HEK293 (cell line): ENCODE measurements around the gene SLC6A13.

Experiments
- ATF2 ChIP-seq: fragments of 450-650 bp; formaldehyde crosslinking; IDR thresholded peaks from 2 replicates; pipeline ENCODE4 v1.5.1; 2016; ENCODE audit warnings: missing biosample characterization, missing genetic modification characterization, low read depth
- CTCF ChIP-seq: fragments of 450-650 bp; formaldehyde crosslinking; IDR thresholded peaks from 2 replicates; pipeline ENCODE4 v1.5.1; 2016; ENCODE audit warnings: missing biosample characterization, missing genetic modification characterization
- GLI4 ChIP-seq: fragments of 450-650 bp; formaldehyde crosslinking; IDR thresholded peaks from 2 replicates; pipeline ENCODE4 v1.5.1; 2016; ENCODE audit warnings: missing biosample characterization, missing genetic modification characterization
- KLF9 ChIP-seq: fragments of 450-650 bp; formaldehyde crosslinking; IDR thresholded peaks from 2 replicates; pipeline ENCODE4 v1.5.1; 2016; ENCODE audit warnings: missing biosample characterization, missing genetic modification characterization, low read depth
- REST ChIP-seq: fragments of 450-650 bp; formaldehyde crosslinking; IDR thresholded peaks from 2 replicates; pipeline ENCODE4 v1.5.1; 2016; ENCODE audit warnings: missing biosample characterization, missing genetic modification characterization
- SALL2 ChIP-seq: fragments of 450-650 bp; formaldehyde crosslinking; IDR thresholded peaks from 2 replicates; pipeline ENCODE4 v1.5.0; 2017; ENCODE audit warnings: missing biosample characterization, mild to moderate bottlenecking, missing genetic modification characterization, borderline replicate concordance
- ZBTB26 ChIP-seq: fragments of 450-650 bp; formaldehyde crosslinking; optimal IDR thresholded peaks from 2 replicates; pipeline ENCODE3; 2016; ENCODE audit warnings: missing biosample characterization, mild to moderate bottlenecking, missing genetic modification characterization
- ZNF184 ChIP-seq: fragments of 450-650 bp; IDR thresholded peaks from 2 replicates; pipeline ENCODE4 v1.5.1; 2018; ENCODE audit warnings: missing biosample characterization, mild to moderate bottlenecking, missing genetic modification characterization
- ZNF514 ChIP-seq: fragments of 450-650 bp; formaldehyde crosslinking; IDR thresholded peaks from 2 replicates; pipeline ENCODE4 v1.5.1; 2016; ENCODE audit warnings: missing biosample characterization, missing genetic modification characterization
- ZNF530 ChIP-seq: fragments of 450-650 bp; formaldehyde crosslinking; IDR thresholded peaks from 2 replicates; pipeline ENCODE4 v1.5.1; 2016; ENCODE audit warnings: low read depth, missing biosample characterization, missing genetic modification characterization
- ZNF561 ChIP-seq: fragments of 450-650 bp; IDR thresholded peaks from 2 replicates; pipeline ENCODE4 v1.5.1; 2018; ENCODE audit warnings: missing biosample characterization, missing genetic modification characterization, borderline replicate concordance
- ZNF837 ChIP-seq: fragments of 450-650 bp; formaldehyde crosslinking; IDR thresholded peaks from 2 replicates; pipeline ENCODE4 v1.5.1; 2016; ENCODE audit warnings: missing biosample characterization, missing genetic modification characterization

- no peak for TF ChIP-seq ZNF514
- TF ChIP-seq ZNF837 (tag by site-specific recombination): no peak
- TF ChIP-seq ZBTB26 (tag by site-specific recombination): no peak
- no peak for TF ChIP-seq CTCF (tag by site-specific recombination)
- TF ChIP-seq ZNF561 (tag by site-specific recombination): no peak
- TF ChIP-seq ZNF530 (tag by site-specific recombination): no peak
- no peak for TF ChIP-seq GLI4 (tag by site-specific recombination)
- no peak for TF ChIP-seq ATF2 (tag by site-specific recombination)
- TF ChIP-seq SALL2 (tag by site-specific recombination): no peak
- no peak for TF ChIP-seq KLF9
- no peak for TF ChIP-seq ZNF184 (tag by site-specific recombination)
- no peak for TF ChIP-seq REST (tag by site-specific recombination)
Observed at GRCh38 chr12:230925-231671, 31.5 kb downstream of the SLC6A13 start.
